OCI-LY3 (cell line): ENCODE data around the gene FGD2.

Experiments
- CTCF ChIP-seq: fragments of 200-600, 300-600 bp; sonication (generic); IDR thresholded peaks from 2 replicates; pipeline ENCODE4 v1.5.1; 2014; ENCODE audit warnings: antibody characterized with exemption, low read length, low read depth
- EZH2phosphoT487 ChIP-seq: fragments of 200-600 bp; shearing (Covaris generic); IDR thresholded peaks from 2 replicates; pipeline ENCODE4 v1.6.1; 2018; ENCODE audit warnings: antibody characterized with exemption, mixed run types, low read depth

GRCh38 chr6:37062424-37062823 is 57.0 kb downstream of the FGD2 start:
- no peak for TF ChIP-seq CTCF
- TF ChIP-seq EZH2phosphoT487: no peak
